ENCODE results near the gene CEACAM7.
"Not testable (repeated sequence)": the region's sequence is repeated elsewhere in the genome, so short reads cannot be mapped to it uniquely, and the experiment has no call there.

CEACAM7 gene

GRCh38 chr19:41682437-41682836 is 5.6 kb downstream of the CEACAM7 start:
- DNase-seq (ENCODE audit: low read depth) = no peak
- TF ChIP-seq CTCF (IDR thresholded peaks at IDR 0.05; ENCODE audit: low read depth, low read length) = no peak
- no peak for TF ChIP-seq MYC (IDR thresholded peaks at IDR 0.05; ENCODE audit: low read depth, low read length)
- no peak for TF ChIP-seq POLR2A (IDR thresholded peaks at IDR 0.05; ENCODE audit: extremely low read depth, insufficient read length)
- TF ChIP-seq MAX (IDR thresholded peaks at IDR 0.05; ENCODE audit: low read depth, low read length) = no peak
- H3K4me3 ChIP-seq (ENCODE audit: low read depth, low read length) = no peak overlapping the region

GRCh38 chr19:41671486-41671885 is 16.6 kb downstream of the CEACAM7 start:
- no peak for DNase-seq (ENCODE audit: low read depth)
- no peak overlapping the region for H3K4me3 ChIP-seq (ENCODE audit: low read depth, low read length)
- TF ChIP-seq POLR2A (IDR thresholded peaks at IDR 0.05; ENCODE audit: extremely low read depth, insufficient read length) (no peak), MAX (IDR thresholded peaks at IDR 0.05; ENCODE audit: low read depth, low read length) (no peak), CTCF (IDR thresholded peaks at IDR 0.05; ENCODE audit: low read depth, low read length) (no peak)

- DNase-seq (ENCODE audit: low read depth) = no peak
- no peak for TF ChIP-seq MYC (IDR thresholded peaks at IDR 0.05; ENCODE audit: low read depth, low read length)
- TF ChIP-seq MAX (IDR thresholded peaks at IDR 0.05; ENCODE audit: low read depth, low read length) = no peak
- no peak for TF ChIP-seq CTCF (IDR thresholded peaks at IDR 0.05; ENCODE audit: low read depth, low read length)
- TF ChIP-seq POLR2A (IDR thresholded peaks at IDR 0.05; ENCODE audit: extremely low read depth, insufficient read length) = no peak
- no peak overlapping the region for H3K4me3 ChIP-seq (ENCODE audit: low read depth, low read length)
Measured at GRCh38 chr19:41670755-41671154, 17.3 kb downstream of the CEACAM7 start.

- TF ChIP-seq MYC (IDR thresholded peaks at IDR 0.05; ENCODE audit: low read depth, low read length) = no peak
- TF ChIP-seq CTCF (IDR thresholded peaks at IDR 0.05; ENCODE audit: low read depth, low read length) = no peak
- TF ChIP-seq MAX (IDR thresholded peaks at IDR 0.05; ENCODE audit: low read depth, low read length) = no peak
- no peak for TF ChIP-seq POLR2A (IDR thresholded peaks at IDR 0.05; ENCODE audit: extremely low read depth, insufficient read length)
- H3K4me3 ChIP-seq (ENCODE audit: low read depth, low read length) = no peak overlapping the region
- DNase-seq (ENCODE audit: low read depth) = no peak
Measured at GRCh38 chr19:41668315-41668714, 19.8 kb downstream of the CEACAM7 start.

- TF ChIP-seq MAX (IDR thresholded peaks at IDR 0.05; ENCODE audit: low read depth, low read length) = no peak
- TF ChIP-seq CTCF (IDR thresholded peaks at IDR 0.05; ENCODE audit: low read depth, low read length) = no peak
- no peak for TF ChIP-seq MYC (IDR thresholded peaks at IDR 0.05; ENCODE audit: low read depth, low read length)
- TF ChIP-seq POLR2A (IDR thresholded peaks at IDR 0.05; ENCODE audit: extremely low read depth, insufficient read length) = no peak
- no peak overlapping the region for H3K4me3 ChIP-seq (ENCODE audit: low read depth, low read length)
- DNase-seq (ENCODE audit: low read depth) = no peak
Measured at GRCh38 chr19:41666075-41666474, 22.0 kb downstream of the CEACAM7 start.

GRCh38 chr19:41657157-41657556 is 30.9 kb downstream of the CEACAM7 start:
- TF ChIP-seq MYC (IDR thresholded peaks at IDR 0.05; ENCODE audit: low read depth, low read length) (no peak), CTCF (IDR thresholded peaks at IDR 0.05; ENCODE audit: low read depth, low read length) (no peak), POLR2A (IDR thresholded peaks at IDR 0.05; ENCODE audit: extremely low read depth, insufficient read length) (no peak), MAX (IDR thresholded peaks at IDR 0.05; ENCODE audit: low read depth, low read length) (no peak)
- no peak for DNase-seq (ENCODE audit: low read depth)
- no peak overlapping the region for H3K4me3 ChIP-seq (ENCODE audit: low read depth, low read length)

- not testable (repeated sequence) for DNase-seq (ENCODE audit: low read depth); H3K4me3 ChIP-seq (ENCODE audit: low read depth, low read length)
Measured at GRCh38 chr19:41656756-41657155, 31.3 kb downstream of the CEACAM7 start.

Data from NB4 (cell line).